ENCODE results near the gene RCC1.
"Not testable (repeated sequence)": the region's sequence is repeated elsewhere in the genome, so short reads cannot be mapped to it uniquely, and the experiment has no call there.

RCC1 gene

GRCh38 chr1:28510273-28510969, 4.6 kb downstream of the RCC1 start:
- no peak for DNase-seq
- H3K9me3 ChIP-seq (ENCODE audit: control insufficient read depth, low read length) = no peaks in the 10 kb centered on the region
- peak overlapping the region; percentile 3 for H3K4me3 ChIP-seq (ENCODE audit: insufficient read depth, low read depth, low read length, poor library complexity, severe bottlenecking)
- no peaks in the 10 kb centered on the region for H3K27me3 ChIP-seq (replicated peaks; ENCODE audit: control insufficient read depth, insufficient read depth, low read length, poor library complexity, severe bottlenecking)
- peaks cover 48% of the 10 kb centered on the region for H3K4me1 ChIP-seq (ENCODE audit: control insufficient read depth, insufficient read depth, low read length, poor library complexity, severe bottlenecking)
- peaks cover 29% of the 10 kb centered on the region for H3K36me3 ChIP-seq (ENCODE audit: control insufficient read depth, insufficient read depth, low read length)
- peak overlapping the region; percentile 46 for H3K27ac ChIP-seq (ENCODE audit: insufficient read depth, low read length, poor library complexity, severe bottlenecking)

- Histone ChIP-seq H3K27ac (ENCODE audit: insufficient read depth, low read length, poor library complexity, severe bottlenecking) (no peak overlapping the region), H3K4me3 (ENCODE audit: insufficient read depth, low read depth, low read length, poor library complexity, severe bottlenecking) (peak overlapping the region; percentile 1), H3K27me3 (replicated peaks; ENCODE audit: control insufficient read depth, insufficient read depth, low read length, poor library complexity, severe bottlenecking) (no peaks in the 10 kb centered on the region), H3K36me3 (ENCODE audit: control insufficient read depth, insufficient read depth, low read length) (peaks cover 29% of the 10 kb centered on the region), H3K4me1 (ENCODE audit: control insufficient read depth, insufficient read depth, low read length, poor library complexity, severe bottlenecking) (peaks cover 48% of the 10 kb centered on the region), H3K9me3 (ENCODE audit: control insufficient read depth, low read length) (no peaks in the 10 kb centered on the region)
- no peak for DNase-seq
These were observed 5.2 kb downstream of the RCC1 start for GRCh38 chr1:28510970-28511440.

GRCh38 chr1:28512058-28512611, 6.3 kb downstream of the RCC1 start:
- H3K9me3 ChIP-seq (ENCODE audit: control insufficient read depth, low read length) = no peaks in the 10 kb centered on the region
- DNase-seq = no peak
- no peak overlapping the region for H3K4me3 ChIP-seq (ENCODE audit: insufficient read depth, low read depth, low read length, poor library complexity, severe bottlenecking)
- H3K27me3 ChIP-seq (replicated peaks; ENCODE audit: control insufficient read depth, insufficient read depth, low read length, poor library complexity, severe bottlenecking) = no peaks in the 10 kb centered on the region
- H3K36me3 ChIP-seq (ENCODE audit: control insufficient read depth, insufficient read depth, low read length) = peaks cover 29% of the 10 kb centered on the region
- H3K4me1 ChIP-seq (ENCODE audit: control insufficient read depth, insufficient read depth, low read length, poor library complexity, severe bottlenecking) = peaks cover 48% of the 10 kb centered on the region
- H3K27ac ChIP-seq (ENCODE audit: insufficient read depth, low read length, poor library complexity, severe bottlenecking) = peak overlapping the region; percentile 9

- not testable (repeated sequence) for H3K9me3 ChIP-seq (ENCODE audit: control insufficient read depth, low read length); H3K4me3 ChIP-seq (ENCODE audit: insufficient read depth, low read depth, low read length, poor library complexity, severe bottlenecking); H3K27me3 ChIP-seq (replicated peaks; ENCODE audit: control insufficient read depth, insufficient read depth, low read length, poor library complexity, severe bottlenecking); H3K27ac ChIP-seq (ENCODE audit: insufficient read depth, low read length, poor library complexity, severe bottlenecking); DNase-seq
- Histone ChIP-seq H3K4me1 (ENCODE audit: control insufficient read depth, insufficient read depth, low read length, poor library complexity, severe bottlenecking) (peaks cover 33% of the 10 kb centered on the region), H3K36me3 (ENCODE audit: control insufficient read depth, insufficient read depth, low read length) (peaks cover 24% of the 10 kb centered on the region)
These were observed 8.6 kb downstream of the RCC1 start for GRCh38 chr1:28514445-28514933.

GRCh38 chr1:28516518-28516956, 10.7 kb downstream of the RCC1 start:
- Histone ChIP-seq H3K27ac (ENCODE audit: insufficient read depth, low read length, poor library complexity, severe bottlenecking) (no peak overlapping the region), H3K9me3 (ENCODE audit: control insufficient read depth, low read length) (no peaks in the 10 kb centered on the region), H3K36me3 (ENCODE audit: control insufficient read depth, insufficient read depth, low read length) (peaks cover 15% of the 10 kb centered on the region), H3K4me3 (ENCODE audit: insufficient read depth, low read depth, low read length, poor library complexity, severe bottlenecking) (no peak overlapping the region), H3K27me3 (replicated peaks; ENCODE audit: control insufficient read depth, insufficient read depth, low read length, poor library complexity, severe bottlenecking) (no peaks in the 10 kb centered on the region), H3K4me1 (ENCODE audit: control insufficient read depth, insufficient read depth, low read length, poor library complexity, severe bottlenecking) (peaks cover 15% of the 10 kb centered on the region)
- DNase-seq = no peak

- Histone ChIP-seq H3K27ac (ENCODE audit: insufficient read depth, low read length, poor library complexity, severe bottlenecking) (peak overlapping the region; percentile 66), H3K4me3 (ENCODE audit: insufficient read depth, low read depth, low read length, poor library complexity, severe bottlenecking) (peak overlapping the region; percentile 75), H3K36me3 (ENCODE audit: control insufficient read depth, insufficient read depth, low read length) (peaks cover 8% of the 10 kb centered on the region), H3K27me3 (replicated peaks; ENCODE audit: control insufficient read depth, insufficient read depth, low read length, poor library complexity, severe bottlenecking) (no peaks in the 10 kb centered on the region), H3K9me3 (ENCODE audit: control insufficient read depth, low read length) (no peaks in the 10 kb centered on the region), H3K4me1 (ENCODE audit: control insufficient read depth, insufficient read depth, low read length, poor library complexity, severe bottlenecking) (peaks cover 9% of the 10 kb centered on the region)
- DNase-seq = no peak
These were observed 11.8 kb downstream of the RCC1 start for GRCh38 chr1:28517649-28517999.

GRCh38 chr1:28518000-28518744, 12.3 kb downstream of the RCC1 start:
- Histone ChIP-seq H3K27ac (ENCODE audit: insufficient read depth, low read length, poor library complexity, severe bottlenecking) (peak overlapping the region; percentile 66), H3K4me1 (ENCODE audit: control insufficient read depth, insufficient read depth, low read length, poor library complexity, severe bottlenecking) (peaks cover 9% of the 10 kb centered on the region), H3K36me3 (ENCODE audit: control insufficient read depth, insufficient read depth, low read length) (peaks cover 6% of the 10 kb centered on the region), H3K4me3 (ENCODE audit: insufficient read depth, low read depth, low read length, poor library complexity, severe bottlenecking) (peak overlapping the region; percentile 75), H3K9me3 (ENCODE audit: control insufficient read depth, low read length) (no peaks in the 10 kb centered on the region), H3K27me3 (replicated peaks; ENCODE audit: control insufficient read depth, insufficient read depth, low read length, poor library complexity, severe bottlenecking) (no peaks in the 10 kb centered on the region)
- DNase-seq = peak; percentile 76 to 80 (median 77)

- peak overlapping the region; percentile 53 for H3K27ac ChIP-seq (ENCODE audit: insufficient read depth, low read length, poor library complexity, severe bottlenecking)
- peak overlapping the region; percentile 75 for H3K4me3 ChIP-seq (ENCODE audit: insufficient read depth, low read depth, low read length, poor library complexity, severe bottlenecking)
These were observed 13.0 kb downstream of the RCC1 start for GRCh38 chr1:28518745-28519341.

GRCh38 chr1:28519946-28520725, 14.3 kb downstream of the RCC1 start:
- Histone ChIP-seq H3K4me1 (ENCODE audit: control insufficient read depth, insufficient read depth, low read length, poor library complexity, severe bottlenecking) (peaks cover 9% of the 10 kb centered on the region), H3K36me3 (ENCODE audit: control insufficient read depth, insufficient read depth, low read length) (no peaks in the 10 kb centered on the region), H3K27ac (ENCODE audit: insufficient read depth, low read length, poor library complexity, severe bottlenecking) (no peak overlapping the region), H3K9me3 (ENCODE audit: control insufficient read depth, low read length) (no peaks in the 10 kb centered on the region), H3K27me3 (replicated peaks; ENCODE audit: control insufficient read depth, insufficient read depth, low read length, poor library complexity, severe bottlenecking) (no peaks in the 10 kb centered on the region), H3K4me3 (ENCODE audit: insufficient read depth, low read depth, low read length, poor library complexity, severe bottlenecking) (no peak overlapping the region)
- no peak for DNase-seq

More at GRCh38 chr1:28518745-28519341, 13.0 kb downstream of the RCC1 start:
- no peaks in the 10 kb centered on the region for H3K27me3 ChIP-seq (replicated peaks; ENCODE audit: control insufficient read depth, insufficient read depth, low read length, poor library complexity, severe bottlenecking)
- no peaks in the 10 kb centered on the region for H3K9me3 ChIP-seq (ENCODE audit: control insufficient read depth, low read length)
- DNase-seq = no peak
- peaks cover 2% of the 10 kb centered on the region for H3K36me3 ChIP-seq (ENCODE audit: control insufficient read depth, insufficient read depth, low read length)
- peaks cover 9% of the 10 kb centered on the region for H3K4me1 ChIP-seq (ENCODE audit: control insufficient read depth, insufficient read depth, low read length, poor library complexity, severe bottlenecking)
